ENCODE measurements around the gene KHNYN.

KHNYN gene

GRCh38 chr14:24414732-24415420 is 14.9 kb upstream of the KHNYN start:
- Histone ChIP-seq H4K91ac (ENCODE audit: low read depth, low read length) (no peak overlapping the region), H2BK120ac (ENCODE audit: insufficient read depth, low read length, poor library complexity) (no peak overlapping the region), H3K4ac (ENCODE audit: low read depth, low read length) (no peak overlapping the region), H3K4me3 (ENCODE audit: low read depth, low read length) (no peak overlapping the region), H2BK5ac (ENCODE audit: low read depth, low read length, poor library complexity) (no peak overlapping the region), H4K8ac (ENCODE audit: low read depth, low read length) (no peak overlapping the region), H3K36me3 (ENCODE audit: control insufficient read depth in 1 of 2, insufficient read depth in 2 of 2, low read length in 2 of 2) (peaks cover 48 to 54% of the 10 kb centered on the region in 2 experiments), H3K4me2 (ENCODE audit: low read length) (no peak overlapping the region), H2BK12ac (ENCODE audit: low read length) (no peak overlapping the region), H3K14ac (ENCODE audit: low read length) (no peak overlapping the region), H2AK5ac (ENCODE audit: low read length) (no peak overlapping the region), H3K23ac (ENCODE audit: low read length) (no peak overlapping the region), H3K9ac (ENCODE audit: low read length) (no peak overlapping the region), H4K12ac (ENCODE audit: low read depth, low read length) (no peak overlapping the region), H3K27me3 (ENCODE audit: insufficient read depth, low read length) (no peaks in the 10 kb centered on the region), H3K79me2 (ENCODE audit: control insufficient read depth, insufficient read depth, low read length, poor library complexity) (no peaks in the 10 kb centered on the region), H3K18ac (ENCODE audit: low read length) (no peak overlapping the region), H2AFZ (ENCODE audit: insufficient read depth, low read length, poor library complexity) (no peak overlapping the region), H3K4me1 (ENCODE audit: control insufficient read depth in 1 of 2, insufficient read depth in 2 of 2, low read length in 2 of 2) (no peaks in the 10 kb centered on the region), H3K27ac (ENCODE audit: low read depth, low read length) (no peak overlapping the region), H3K79me1 (ENCODE audit: low read length) (no peaks in the 10 kb centered on the region), H3K9me3 (ENCODE audit: insufficient read depth, low read depth, low read length) (no peaks in the 10 kb centered on the region)
- no CpG with 5 or more reads among the region's 15 CpGs for WGBS (ENCODE audit: extremely low coverage, insufficient coverage, insufficient read length)
- no peak for DNase-seq

- Histone ChIP-seq H2BK120ac (ENCODE audit: insufficient read depth, low read length, poor library complexity) (no peak overlapping the region), H2AK5ac (ENCODE audit: low read length) (no peak overlapping the region), H3K27me3 (ENCODE audit: insufficient read depth, low read length) (no peaks in the 10 kb centered on the region), H3K4ac (ENCODE audit: low read depth, low read length) (no peak overlapping the region), H4K12ac (ENCODE audit: low read depth, low read length) (no peak overlapping the region), H3K18ac (ENCODE audit: low read length) (no peak overlapping the region), H3K79me1 (ENCODE audit: low read length) (no peaks in the 10 kb centered on the region), H3K14ac (ENCODE audit: low read length) (no peak overlapping the region), H3K4me1 (ENCODE audit: control insufficient read depth in 1 of 2, insufficient read depth in 2 of 2, low read length in 2 of 2) (no peaks in the 10 kb centered on the region), H2BK12ac (ENCODE audit: low read length) (no peak overlapping the region), H2BK5ac (ENCODE audit: low read depth, low read length, poor library complexity) (no peak overlapping the region), H3K4me2 (ENCODE audit: low read length) (no peak overlapping the region), H3K9me3 (ENCODE audit: insufficient read depth, low read depth, low read length) (no peaks in the 10 kb centered on the region), H3K9ac (ENCODE audit: low read length) (no peak overlapping the region), H4K8ac (ENCODE audit: low read depth, low read length) (no peak overlapping the region), H2AFZ (ENCODE audit: insufficient read depth, low read length, poor library complexity) (no peak overlapping the region), H3K79me2 (ENCODE audit: control insufficient read depth, insufficient read depth, low read length, poor library complexity) (no peaks in the 10 kb centered on the region), H3K36me3 (ENCODE audit: control insufficient read depth in 1 of 2, insufficient read depth in 2 of 2, low read length in 2 of 2) (peaks cover 43 to 46% of the 10 kb centered on the region in 2 experiments), H3K4me3 (ENCODE audit: low read depth, low read length) (no peak overlapping the region), H3K27ac (ENCODE audit: low read depth, low read length) (no peak overlapping the region), H4K91ac (ENCODE audit: low read depth, low read length) (no peak overlapping the region), H3K23ac (ENCODE audit: low read length) (no peak overlapping the region)
- WGBS (ENCODE audit: extremely low coverage, insufficient coverage, insufficient read length) = 100% methylated on average over 2 of the region's 25 CpGs
- DNase-seq = no peak
Measured at GRCh38 chr14:24415421-24416253, 14.1 kb upstream of the KHNYN start.

- Histone ChIP-seq H3K4me3 (ENCODE audit: low read depth, low read length) (no peak overlapping the region), H3K79me1 (ENCODE audit: low read length) (no peaks in the 10 kb centered on the region), H3K9ac (ENCODE audit: low read length) (no peak overlapping the region), H3K4me1 (ENCODE audit: control insufficient read depth in 1 of 2, insufficient read depth in 2 of 2, low read length in 2 of 2) (no peaks in the 10 kb centered on the region), H3K27ac (ENCODE audit: low read depth, low read length) (no peak overlapping the region), H4K8ac (ENCODE audit: low read depth, low read length) (no peak overlapping the region), H3K9me3 (ENCODE audit: insufficient read depth, low read depth, low read length) (no peaks in the 10 kb centered on the region), H2BK120ac (ENCODE audit: insufficient read depth, low read length, poor library complexity) (no peak overlapping the region), H3K4me2 (ENCODE audit: low read length) (no peak overlapping the region), H2BK12ac (ENCODE audit: low read length) (no peak overlapping the region), H4K12ac (ENCODE audit: low read depth, low read length) (no peak overlapping the region), H3K23ac (ENCODE audit: low read length) (no peak overlapping the region), H3K36me3 (ENCODE audit: control insufficient read depth in 1 of 2, insufficient read depth in 2 of 2, low read length in 2 of 2) (peaks cover 36 to 39% of the 10 kb centered on the region in 2 experiments), H2AFZ (ENCODE audit: insufficient read depth, low read length, poor library complexity) (no peak overlapping the region), H3K4ac (ENCODE audit: low read depth, low read length) (no peak overlapping the region), H3K27me3 (ENCODE audit: insufficient read depth, low read length) (no peaks in the 10 kb centered on the region), H2AK5ac (ENCODE audit: low read length) (no peak overlapping the region), H3K14ac (ENCODE audit: low read length) (no peak overlapping the region), H3K18ac (ENCODE audit: low read length) (no peak overlapping the region), H3K79me2 (ENCODE audit: control insufficient read depth, insufficient read depth, low read length, poor library complexity) (no peaks in the 10 kb centered on the region), H4K91ac (ENCODE audit: low read depth, low read length) (no peak overlapping the region), H2BK5ac (ENCODE audit: low read depth, low read length, poor library complexity) (no peak overlapping the region)
- no peak for DNase-seq
- WGBS (ENCODE audit: extremely low coverage, insufficient coverage, insufficient read length) = no CpG with 5 or more reads among the region's 19 CpGs
Measured at GRCh38 chr14:24416254-24416931, 13.4 kb upstream of the KHNYN start.

GRCh38 chr14:24416932-24417619 is 12.7 kb upstream of the KHNYN start:
- Histone ChIP-seq H3K79me2 (ENCODE audit: control insufficient read depth, insufficient read depth, low read length, poor library complexity) (no peaks in the 10 kb centered on the region), H2BK120ac (ENCODE audit: insufficient read depth, low read length, poor library complexity) (no peak overlapping the region), H3K27me3 (ENCODE audit: insufficient read depth, low read length) (no peaks in the 10 kb centered on the region), H3K4me3 (ENCODE audit: low read depth, low read length) (no peak overlapping the region), H3K9ac (ENCODE audit: low read length) (no peak overlapping the region), H3K4me1 (ENCODE audit: control insufficient read depth in 1 of 2, insufficient read depth in 2 of 2, low read length in 2 of 2) (no peaks in the 10 kb centered on the region), H4K12ac (ENCODE audit: low read depth, low read length) (no peak overlapping the region), H4K91ac (ENCODE audit: low read depth, low read length) (no peak overlapping the region), H3K9me3 (ENCODE audit: insufficient read depth, low read depth, low read length) (no peaks in the 10 kb centered on the region), H3K27ac (ENCODE audit: low read depth, low read length) (no peak overlapping the region), H3K79me1 (ENCODE audit: low read length) (no peaks in the 10 kb centered on the region), H3K14ac (ENCODE audit: low read length) (no peak overlapping the region), H3K23ac (ENCODE audit: low read length) (no peak overlapping the region), H2AK5ac (ENCODE audit: low read length) (no peak overlapping the region), H2BK5ac (ENCODE audit: low read depth, low read length, poor library complexity) (no peak overlapping the region), H3K36me3 (ENCODE audit: control insufficient read depth in 1 of 2, insufficient read depth in 2 of 2, low read length in 2 of 2) (peaks cover 31 to 33% of the 10 kb centered on the region in 2 experiments), H2BK12ac (ENCODE audit: low read length) (no peak overlapping the region), H4K8ac (ENCODE audit: low read depth, low read length) (no peak overlapping the region), H3K4ac (ENCODE audit: low read depth, low read length) (no peak overlapping the region), H2AFZ (ENCODE audit: insufficient read depth, low read length, poor library complexity) (no peak overlapping the region), H3K4me2 (ENCODE audit: low read length) (no peak overlapping the region), H3K18ac (ENCODE audit: low read length) (no peak overlapping the region)
- DNase-seq = no peak
- no CpG with 5 or more reads among the region's 16 CpGs for WGBS (ENCODE audit: extremely low coverage, insufficient coverage, insufficient read length)
